Mucosa of stomach (tissue), 1 donor: ENCODE results near the gene BOD1L1.
"Not testable (repeated sequence)": the region's sequence is repeated elsewhere in the genome, so short reads cannot be mapped to it uniquely, and the experiment has no call there.

Experiments
- H3K27me3 ChIP-seq: one replicate; pipeline ENCODE4 v1.7.0; 2013; ENCODE audit warnings: mild to moderate bottlenecking, low read length; ENCODE audit not compliant: control insufficient read depth, insufficient read depth
- H3K36me3 ChIP-seq: one replicate; pipeline ENCODE4 v1.7.0; 2013; ENCODE audit warnings: low read length; ENCODE audit not compliant: control insufficient read depth, insufficient read depth
- H3K4me1 ChIP-seq: one replicate; pipeline ENCODE4 v1.7.0; 2013; ENCODE audit warnings: mild to moderate bottlenecking, low read length; ENCODE audit not compliant: control insufficient read depth, insufficient read depth
- H3K4me3 ChIP-seq: one replicate; pipeline ENCODE4 v1.7.0; 2013; ENCODE audit warnings: low read length
- H3K9ac ChIP-seq: one replicate; pipeline ENCODE4 v1.7.0; 2013; ENCODE audit warnings: mild to moderate bottlenecking, low read length, moderate library complexity
- H3K9me3 ChIP-seq: one replicate; pipeline ENCODE4 v1.7.0; 2013; ENCODE audit warnings: mild to moderate bottlenecking, low read length, moderate library complexity; ENCODE audit not compliant: control insufficient read depth
- donor health status: Pancreatic carcinoma.

The BOD1L1 gene

DNA sequence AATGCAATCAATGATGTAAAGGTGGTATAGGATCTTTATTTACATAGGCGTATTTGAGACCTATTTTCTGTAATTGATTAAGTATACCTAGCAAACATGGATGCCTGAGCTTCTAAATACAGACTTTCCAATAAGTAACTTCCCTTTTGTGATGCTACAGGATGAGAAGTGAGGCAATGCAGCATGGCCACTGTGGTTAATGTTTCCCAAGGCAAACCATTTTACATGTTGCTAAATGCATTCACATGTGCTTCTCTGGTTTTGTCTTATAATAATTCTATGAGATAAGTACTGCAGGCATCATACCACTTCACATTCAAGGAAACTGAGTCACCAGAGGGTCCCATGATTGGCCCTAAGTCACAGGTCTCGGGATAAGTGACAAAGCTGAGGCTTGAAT is 47.5 kb downstream of the BOD1L1 start:
- H3K4me3 ChIP-seq = no peak overlapping the region
- no peak overlapping the region for H3K9ac ChIP-seq
- no peaks in the 10 kb centered on the region for H3K4me1 ChIP-seq
- H3K27me3 ChIP-seq = no peaks in the 10 kb centered on the region
- no peaks in the 10 kb centered on the region for H3K9me3 ChIP-seq
- H3K36me3 ChIP-seq = no peaks in the 10 kb centered on the region

DNA sequence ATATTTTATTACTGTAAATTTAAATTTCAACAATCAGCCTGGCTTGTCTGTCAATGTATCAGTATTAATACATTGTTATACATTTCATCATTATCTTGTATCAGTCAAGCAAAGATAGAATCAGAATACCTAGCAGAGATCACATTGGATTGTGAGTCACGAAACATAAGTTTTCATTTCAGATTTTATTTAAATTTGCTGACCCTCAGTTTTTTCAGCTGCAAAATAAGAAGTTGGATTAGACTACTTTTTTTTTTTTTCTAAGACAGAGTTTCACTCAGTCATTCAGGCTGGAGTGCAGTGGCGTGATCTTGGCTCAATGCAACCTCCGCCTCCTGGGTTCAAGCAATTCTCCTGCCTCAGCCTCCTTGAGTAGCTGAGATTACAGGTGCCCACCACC is 49.9 kb downstream of the BOD1L1 start:
- Histone ChIP-seq H3K36me3 (peaks cover under 1% of the 10 kb centered on the region), H3K9ac (no peak overlapping the region), H3K4me1 (no peaks in the 10 kb centered on the region), H3K4me3 (no peak overlapping the region), H3K9me3 (no peaks in the 10 kb centered on the region), H3K27me3 (no peaks in the 10 kb centered on the region)

DNA sequence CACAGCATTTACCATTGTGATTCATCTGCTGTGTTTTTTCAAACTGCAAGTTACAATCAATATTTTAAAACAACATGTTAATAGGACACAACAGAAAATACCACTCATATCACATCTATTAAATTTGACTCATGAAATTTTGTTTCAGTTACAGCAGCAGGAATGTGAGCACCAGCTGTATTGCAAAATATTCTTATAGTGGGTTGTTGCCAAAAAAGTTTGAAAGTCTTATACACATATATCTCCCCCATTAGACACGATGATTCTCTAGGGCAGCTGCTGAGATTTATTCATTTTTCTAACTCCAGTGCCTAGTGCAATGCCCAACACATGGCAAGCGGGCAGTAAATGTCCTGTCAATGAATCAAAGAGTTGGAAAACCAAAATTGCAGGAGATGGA is 56.6 kb downstream of the BOD1L1 start:
- no peaks in the 10 kb centered on the region for H3K27me3 ChIP-seq
- no peak overlapping the region for H3K9ac ChIP-seq
- H3K9me3 ChIP-seq = no peaks in the 10 kb centered on the region
- H3K4me3 ChIP-seq = no peak overlapping the region
- H3K4me1 ChIP-seq = no peaks in the 10 kb centered on the region
- H3K36me3 ChIP-seq = peaks cover 7% of the 10 kb centered on the region

DNA sequence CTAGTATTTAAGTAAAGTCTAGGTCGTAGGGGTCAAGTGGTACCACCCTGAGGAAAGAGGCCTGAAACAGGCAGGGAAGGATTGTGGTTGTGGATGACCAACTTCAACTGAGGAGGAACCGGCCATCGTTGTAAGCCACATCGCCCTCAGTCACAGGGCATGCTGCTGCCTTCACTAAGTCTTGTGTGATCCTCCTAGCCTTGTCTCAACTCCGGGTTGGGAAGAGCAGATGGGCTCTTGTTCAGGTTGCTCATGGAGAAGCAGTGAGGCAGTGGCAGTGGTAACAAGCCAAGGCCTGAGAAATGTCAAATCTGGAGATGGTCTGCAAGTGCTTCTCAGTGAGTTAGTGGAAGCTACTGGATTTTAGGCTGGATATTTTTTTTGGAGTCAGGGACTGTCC is 60.4 kb downstream of the BOD1L1 start:
- H3K4me3 ChIP-seq = no peak overlapping the region
- no peaks in the 10 kb centered on the region for H3K4me1 ChIP-seq
- peaks cover 2% of the 10 kb centered on the region for H3K36me3 ChIP-seq
- H3K27me3 ChIP-seq = no peaks in the 10 kb centered on the region
- H3K9ac ChIP-seq = no peak overlapping the region
- no peaks in the 10 kb centered on the region for H3K9me3 ChIP-seq

DNA sequence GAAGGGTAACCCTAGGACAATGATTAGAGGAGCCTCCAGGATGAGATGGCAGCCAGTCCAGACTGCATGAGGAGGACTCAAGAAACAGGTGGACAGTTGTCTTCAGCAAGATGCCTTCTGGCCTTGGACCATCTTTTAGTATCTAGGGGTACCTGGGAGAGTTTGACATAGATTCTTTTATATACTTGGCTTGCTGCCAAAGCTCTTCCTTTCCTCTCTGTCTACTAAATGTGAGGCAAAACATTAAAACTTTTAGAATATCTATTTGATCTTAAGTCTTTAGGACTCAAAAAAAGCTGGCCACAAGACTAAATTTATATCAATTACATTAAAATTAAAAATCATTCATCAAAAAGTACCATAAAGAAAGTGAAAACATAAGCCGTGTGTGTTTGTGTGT is 64.6 kb downstream of the BOD1L1 start:
- Histone ChIP-seq H3K27me3 (no peaks in the 10 kb centered on the region), H3K9me3 (no peaks in the 10 kb centered on the region), H3K4me1 (no peaks in the 10 kb centered on the region), H3K36me3 (no peaks in the 10 kb centered on the region), H3K4me3 (no peak overlapping the region), H3K9ac (no peak overlapping the region)

DNA sequence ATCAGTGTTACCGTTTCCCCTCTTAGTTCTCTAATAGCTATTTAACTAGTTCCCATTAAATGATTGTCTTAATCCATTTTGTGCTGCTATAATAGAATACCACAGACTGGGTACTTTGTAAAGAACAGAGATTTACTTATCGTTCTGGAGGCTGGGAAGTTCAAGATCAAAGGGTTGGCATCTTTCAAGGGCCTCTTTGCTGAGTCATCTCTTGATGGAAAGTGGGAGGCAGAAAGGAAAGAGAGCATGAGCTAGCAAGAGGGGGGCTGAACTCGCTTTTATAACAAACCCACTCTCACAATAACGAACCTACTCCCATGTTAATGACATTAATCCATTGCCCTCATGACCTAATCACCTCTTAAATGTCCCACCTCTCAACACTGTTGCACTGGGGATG is 65.9 kb downstream of the BOD1L1 start:
- no peak overlapping the region for H3K9ac ChIP-seq
- H3K4me3 ChIP-seq = no peak overlapping the region

DNA sequence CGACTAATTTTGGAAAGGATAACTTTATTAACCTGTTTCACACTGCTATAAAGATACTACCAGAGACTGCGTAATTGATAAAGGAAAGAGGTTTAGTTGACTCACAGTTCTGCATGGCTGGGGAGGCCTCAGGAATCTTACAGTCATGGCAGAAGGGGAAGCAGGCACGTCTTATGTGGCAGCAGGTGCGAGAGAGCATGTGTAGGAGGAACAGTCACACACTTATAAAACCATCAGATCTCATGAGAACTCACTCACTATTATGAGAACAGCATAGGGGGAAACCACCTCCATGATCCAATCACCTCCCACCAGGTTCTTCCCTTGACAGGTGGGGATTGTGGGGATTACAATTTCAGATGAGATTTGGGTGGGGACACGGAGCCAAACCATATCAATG is 67.4 kb downstream of the BOD1L1 start:
- not testable (repeated sequence) for H3K4me3 ChIP-seq, H3K9me3 ChIP-seq, H3K9ac ChIP-seq, H3K36me3 ChIP-seq, H3K27me3 ChIP-seq, H3K4me1 ChIP-seq

More for the DNA sequence above, 65.9 kb downstream of the BOD1L1 start:
- no peaks in the 10 kb centered on the region for H3K27me3 ChIP-seq
- no peaks in the 10 kb centered on the region for H3K4me1 ChIP-seq
- no peaks in the 10 kb centered on the region for H3K36me3 ChIP-seq
- no peaks in the 10 kb centered on the region for H3K9me3 ChIP-seq

DNA sequence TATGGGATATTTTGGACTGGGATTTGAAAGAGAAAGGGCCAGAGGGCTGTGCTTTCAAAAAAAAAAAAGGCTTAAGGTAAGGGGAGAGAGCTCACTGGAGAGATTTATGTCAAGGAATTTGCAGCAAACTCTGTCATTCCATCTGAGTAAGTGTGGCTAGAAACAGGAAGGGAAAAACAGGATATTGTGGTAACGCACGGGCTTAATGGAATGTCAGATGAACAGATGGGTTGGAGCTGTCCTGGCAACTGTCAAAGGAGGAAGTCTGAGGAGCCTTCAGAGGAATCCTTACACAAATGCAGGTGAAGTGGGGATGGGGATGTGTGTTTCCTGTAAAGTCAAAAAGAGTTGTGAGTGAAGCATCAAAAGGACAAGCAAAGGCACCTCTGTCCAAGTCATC is 68.1 kb downstream of the BOD1L1 start:
- Histone ChIP-seq H3K36me3 (no peaks in the 10 kb centered on the region), H3K9me3 (no peaks in the 10 kb centered on the region), H3K4me3 (no peak overlapping the region), H3K9ac (no peak overlapping the region), H3K4me1 (no peaks in the 10 kb centered on the region), H3K27me3 (no peaks in the 10 kb centered on the region)

DNA sequence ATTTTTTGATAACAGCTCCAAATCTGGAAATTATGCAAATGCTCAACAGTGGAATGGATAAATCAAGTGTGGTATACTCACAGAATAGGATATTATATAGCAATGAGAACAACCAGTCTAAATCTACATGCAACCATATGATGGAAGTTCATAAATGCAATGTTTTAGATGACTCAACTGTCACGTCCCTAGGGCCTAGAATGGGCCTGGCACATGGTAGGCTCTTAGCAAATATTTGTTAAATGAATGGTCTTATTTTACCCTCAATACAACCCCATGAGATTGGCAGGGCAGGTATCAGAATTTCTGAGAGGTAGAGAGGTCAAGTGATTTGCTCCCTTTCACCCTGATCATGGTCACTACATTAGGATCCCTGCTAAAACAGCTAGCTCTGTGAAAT is 68.6 kb downstream of the BOD1L1 start:
- H3K4me3 ChIP-seq = no peak overlapping the region
- H3K9ac ChIP-seq = no peak overlapping the region
- no peaks in the 10 kb centered on the region for H3K27me3 ChIP-seq
- no peaks in the 10 kb centered on the region for H3K9me3 ChIP-seq
- no peaks in the 10 kb centered on the region for H3K36me3 ChIP-seq
- no peaks in the 10 kb centered on the region for H3K4me1 ChIP-seq

DNA sequence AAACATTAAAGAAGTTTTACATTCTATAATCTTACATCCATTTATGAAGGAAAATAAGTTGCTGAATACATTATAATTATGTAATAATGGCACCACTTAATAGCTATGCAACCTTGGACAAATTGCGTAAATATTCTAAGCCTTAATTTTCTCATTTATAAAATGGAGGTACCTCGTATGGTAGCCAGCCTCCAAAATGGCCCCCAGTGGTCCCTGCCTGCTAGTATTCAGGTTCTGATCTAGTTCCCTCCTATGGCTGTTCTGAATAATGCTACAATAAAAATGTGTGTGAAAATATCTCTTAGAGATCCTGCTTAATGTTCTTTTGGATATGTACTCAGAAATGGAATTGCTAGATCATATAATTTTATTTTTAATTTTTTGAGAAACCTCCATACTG is 72.2 kb downstream of the BOD1L1 start:
- H3K4me3 ChIP-seq = no peak overlapping the region
- no peaks in the 10 kb centered on the region for H3K4me1 ChIP-seq
- no peaks in the 10 kb centered on the region for H3K36me3 ChIP-seq
- peaks cover 3% of the 10 kb centered on the region for H3K27me3 ChIP-seq
- no peaks in the 10 kb centered on the region for H3K9me3 ChIP-seq
- no peak overlapping the region for H3K9ac ChIP-seq

DNA sequence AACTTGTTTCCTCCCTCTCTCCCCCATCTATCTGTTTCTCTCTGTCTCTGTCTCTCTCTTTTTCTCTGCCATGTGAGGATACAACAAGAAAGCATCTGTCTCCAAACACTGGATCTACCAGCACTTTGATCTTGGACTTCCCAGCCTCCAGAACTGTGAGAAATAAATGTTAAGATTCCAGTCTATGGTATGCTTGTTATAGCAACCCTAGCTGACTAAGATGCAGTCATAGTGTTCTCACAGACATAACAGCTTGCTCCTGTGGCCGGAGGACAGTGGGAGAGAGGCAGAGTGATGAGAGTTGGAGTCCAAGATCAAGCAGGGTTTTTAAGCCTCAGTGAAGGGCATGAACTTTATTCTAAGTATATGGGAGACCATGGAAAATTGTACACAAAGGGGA is 74.4 kb downstream of the BOD1L1 start:
- Histone ChIP-seq H3K4me3 (no peak overlapping the region), H3K4me1 (peaks cover 7% of the 10 kb centered on the region), H3K9ac (no peak overlapping the region), H3K9me3 (no peaks in the 10 kb centered on the region), H3K27me3 (peaks cover 20% of the 10 kb centered on the region), H3K36me3 (no peaks in the 10 kb centered on the region)

DNA sequence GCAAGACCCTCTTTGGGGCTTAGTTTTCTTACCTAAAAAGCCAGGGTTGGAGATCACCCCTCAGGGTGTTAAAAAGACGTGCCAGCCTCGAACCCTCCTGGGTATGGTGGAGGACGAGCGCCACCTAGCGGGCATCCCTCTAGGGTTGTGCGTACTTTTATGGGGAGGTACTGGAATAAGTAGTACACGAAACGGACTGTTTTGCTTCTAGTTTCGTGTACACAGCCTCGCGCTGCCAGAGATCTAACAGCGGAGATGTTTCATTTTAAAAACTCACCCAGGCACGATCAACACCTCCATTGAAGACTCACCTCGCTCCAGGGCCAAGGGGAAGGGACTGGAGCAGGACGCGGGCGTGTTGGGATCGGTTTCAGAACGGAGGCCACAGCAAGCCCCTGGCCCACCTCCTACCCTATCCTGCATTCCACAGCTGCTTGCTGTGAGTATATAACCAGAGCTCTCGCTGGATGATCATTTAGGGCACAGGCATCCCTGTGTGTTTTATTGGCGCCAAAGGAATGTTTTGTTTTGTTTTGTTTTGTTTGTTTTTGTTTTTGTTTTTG is 78.5 kb downstream of the BOD1L1 start:
- Histone ChIP-seq H3K4me3 (no peak overlapping the region), H3K36me3 (no peaks in the 10 kb centered on the region), H3K9ac (peak overlapping the region; percentile 47), H3K9me3 (no peaks in the 10 kb centered on the region), H3K4me1 (peaks cover 14% of the 10 kb centered on the region), H3K27me3 (peaks cover 57% of the 10 kb centered on the region)
